IMR-90 (cell line): Measurements from ENCODE around the gene OTOGL. TPM values are rescaled to one million over a fixed set of nuclear protein-coding genes. Genes with fewer than 3 reads are reported as not detected.

ENCODE experiments used
- ATAC-seq: fragments of 200-7000 bp; cut with Tn5 transposase; 2 replicates; pipeline ENCODE4 v1.9.1; 2020; ENCODE audit warnings: low read depth, mild to moderate bottlenecking, moderate library complexity
- BruUV-seq: library from RNA; stranded (reverse); fragments of 400-500 nt; replicated peaks from 2 replicates; lab custom pipeline; 2021; lab: Mats Ljungman, UMichigan
- CTCF ChIA-PET: fragments of 300-600 bp; formaldehyde crosslinking; extraction: SDS; loops from one replicate; lab custom pipeline; 2021; ENCODE audit warnings: antibody characterized with exemption; lab: Yijun Ruan, JAX
- POLR2A ChIA-PET: fragments of 300-600 bp; sonication (Branson Sonifier 250); formaldehyde crosslinking; loops from one replicate; lab custom pipeline; 2022; ENCODE audit warnings: antibody characterized with exemption; ENCODE audit not compliant: unreplicated experiment; lab: Charles Lee
- DNase-seq: peaks from one replicate; pipeline ENCODE4 v3.0.0; 2013
- H2AFZ ChIP-seq: replicated peaks from 2 replicates; pipeline ENCODE3; 2013; ENCODE audit warnings: low read length, mild to moderate bottlenecking; ENCODE audit not compliant: poor library complexity
- H2AK5ac ChIP-seq: 2 replicates; pipeline ENCODE4 v1.6.1; 2013; ENCODE audit warnings: low read depth, low read length, inconsistent platforms
- H2AK9ac ChIP-seq: replicated peaks from 2 replicates; pipeline ENCODE3; 2013; ENCODE audit warnings: mild to moderate bottlenecking, low read depth, low read length, moderate library complexity; ENCODE audit not compliant: poor library complexity
- H2BK120ac ChIP-seq: 2 replicates; pipeline ENCODE4 v1.6.1; 2013; ENCODE audit warnings: low read depth, low read length, inconsistent platforms
- H2BK15ac ChIP-seq: 3 replicates; pipeline ENCODE4 v1.6.1; 2013; ENCODE audit warnings: low read depth, low read length, inconsistent platforms
- H2BK20ac ChIP-seq: 2 replicates; pipeline ENCODE4 v1.6.1; 2013; ENCODE audit warnings: low read depth, mild to moderate bottlenecking, inconsistent platforms, low read length, moderate library complexity
- H2BK5ac ChIP-seq: 2 replicates; pipeline ENCODE4 v1.6.1; 2013; ENCODE audit warnings: mild to moderate bottlenecking, low read depth, low read length, inconsistent platforms; ENCODE audit not compliant: poor library complexity, severe bottlenecking
- H3K14ac ChIP-seq: replicated peaks from 2 replicates; pipeline ENCODE4 v1.6.1; 2013; ENCODE audit warnings: low read depth, low read length, inconsistent platforms
- H3K18ac ChIP-seq: 2 replicates; pipeline ENCODE4 v1.6.1; 2013; ENCODE audit warnings: low read depth, low read length, control low read depth
- H3K23ac ChIP-seq: 2 replicates; pipeline ENCODE4 v1.6.1; 2013; ENCODE audit warnings: low read depth, low read length, inconsistent platforms
- H3K27ac ChIP-seq: 2 replicates; pipeline ENCODE4 v1.5.1; 2013; ENCODE audit warnings: mild to moderate bottlenecking, control low read depth, low read length; ENCODE audit not compliant: insufficient read depth
- H3K27me3 ChIP-seq: 2 replicates; pipeline ENCODE4 v1.6.1; 2013; ENCODE audit warnings: low read length; ENCODE audit not compliant: control insufficient read depth, insufficient read depth
- H3K36me3 ChIP-seq: 2 replicates; pipeline ENCODE4 v1.6.1; 2013; ENCODE audit warnings: low read length, mixed read lengths; ENCODE audit not compliant: control insufficient read depth, insufficient read depth
- H3K4ac ChIP-seq: 2 replicates; pipeline ENCODE4 v1.6.1; 2013; ENCODE audit warnings: low read depth, low read length, inconsistent platforms
- H3K4me1 ChIP-seq: 2 replicates; pipeline ENCODE4 v1.6.1; 2013; ENCODE audit warnings: low read length, mixed read lengths; ENCODE audit not compliant: control insufficient read depth, insufficient read depth
- H3K4me2 ChIP-seq: 2 replicates; pipeline ENCODE4 v1.6.1; 2013; ENCODE audit warnings: low read depth, mild to moderate bottlenecking, control low read depth, low read length, moderate library complexity
- H3K4me3 ChIP-seq: 2 replicates; pipeline ENCODE4 v1.5.1; 2013; ENCODE audit warnings: low read depth, mild to moderate bottlenecking, control low read depth, low read length, moderate library complexity; ENCODE audit not compliant: insufficient read depth
- H3K56ac ChIP-seq: 2 replicates; pipeline ENCODE4 v1.6.1; 2013; ENCODE audit warnings: low read length, inconsistent platforms; ENCODE audit not compliant: insufficient read depth; ENCODE audit errors: extremely low read depth
- H3K79me1 ChIP-seq, 2 experiments: 2 replicates each; pipeline ENCODE4 v1.6.1; 2013; ENCODE audit warnings: low read length in 2 of 2, inconsistent platforms in 1 of 2, low read depth in 1 of 2
- H3K9ac ChIP-seq: 2 replicates; pipeline ENCODE4 v1.6.1; 2013; ENCODE audit warnings: low read depth, low read length, control low read depth
- H3K9me1 ChIP-seq: 2 replicates; pipeline ENCODE4 v1.6.1; 2013; ENCODE audit warnings: low read length, inconsistent platforms; ENCODE audit not compliant: insufficient read depth
- H3K9me3 ChIP-seq: 2 replicates; pipeline ENCODE4 v1.6.1; 2013; ENCODE audit warnings: low read length; ENCODE audit not compliant: control insufficient read depth, insufficient read depth
- H4K20me1 ChIP-seq: 2 replicates; pipeline ENCODE4 v1.6.1; 2013; ENCODE audit warnings: low read length, inconsistent platforms; ENCODE audit not compliant: insufficient read depth
- H4K5ac ChIP-seq: 2 replicates; pipeline ENCODE4 v1.6.1; 2013; ENCODE audit warnings: mild to moderate bottlenecking, low read depth, low read length, control low read depth
- H4K8ac ChIP-seq, 2 experiments: 2 replicates each; pipeline ENCODE4 v1.6.1; 2013; ENCODE audit warnings: low read depth in 2 of 2, low read length in 2 of 2, control low read depth in 1 of 2, inconsistent platforms in 1 of 2
- H4K91ac ChIP-seq: 2 replicates; pipeline ENCODE4 v1.6.1; 2013; ENCODE audit warnings: low read depth, low read length, inconsistent platforms; ENCODE audit not compliant: insufficient read depth
- BHLHE40 ChIP-seq: fragments of 150-350 bp; IDR thresholded peaks from 2 replicates; pipeline ENCODE4 v1.6.1; 2016; ENCODE audit warnings: mild to moderate bottlenecking, low read depth, low read length
- CEBPB ChIP-seq: IDR thresholded peaks from 2 replicates; pipeline ENCODE4 v1.6.1; 2012; ENCODE audit warnings: low read depth, low read length, improper control_type of control experiment
- CHD1 ChIP-seq: IDR thresholded peaks from 2 replicates; pipeline ENCODE4 v1.6.1; 2012; ENCODE audit warnings: low read depth, low read length, improper control_type of control experiment
- FOS ChIP-seq: fragments of 150-350 bp; IDR thresholded peaks from 2 replicates; pipeline ENCODE4 v1.6.1; 2016; ENCODE audit warnings: low read depth, low read length
- MAZ ChIP-seq: IDR thresholded peaks from 2 replicates; pipeline ENCODE4 v1.6.1; 2012; ENCODE audit warnings: low read depth, mild to moderate bottlenecking, low read length, improper control_type of control experiment, moderate library complexity, borderline replicate concordance
- MXI1 ChIP-seq: IDR thresholded peaks from 2 replicates; pipeline ENCODE4 v1.6.1; 2012; ENCODE audit warnings: low read depth, mild to moderate bottlenecking, low read length, moderate library complexity, borderline replicate concordance
- NFE2L2 ChIP-seq: fragments of 150-350 bp; IDR thresholded peaks from 2 replicates; pipeline ENCODE4 v1.6.1; 2016; ENCODE audit warnings: low read depth, mild to moderate bottlenecking, low read length
- POLR2A ChIP-seq: IDR thresholded peaks from 2 replicates; pipeline ENCODE4 v1.6.1; 2012; ENCODE audit warnings: mild to moderate bottlenecking, low read depth, low read length
- RAD21 ChIP-seq: IDR thresholded peaks from 2 replicates; pipeline ENCODE4 v1.6.1; 2012; ENCODE audit warnings: low read length, improper control_type of control experiment
- RCOR1 ChIP-seq: IDR thresholded peaks from 2 replicates; pipeline ENCODE4 v1.6.1; 2012; ENCODE audit warnings: mild to moderate bottlenecking, low read length, improper control_type of control experiment; ENCODE audit not compliant: insufficient replicate concordance
- RFX5 ChIP-seq: IDR thresholded peaks from 2 replicates; pipeline ENCODE4 v1.8.0; 2012; ENCODE audit warnings: low read depth, mild to moderate bottlenecking, low read length, moderate library complexity
- WGBS, 2 experiments: methylation state at CpG; one replicate each; pipeline versions ENCODE4 v1.1.5 to v1.1.7; 2013; ENCODE audit warnings: missing lambda C conversion rate in 2 of 2; ENCODE audit not compliant: insufficient read length in 1 of 2; ENCODE audit errors: extremely low coverage in 2 of 2; 5-methylcytosine and 5-hydroxymethylcytosine counted together
- dilution Hi-C: fragments of 300-500 bp; cut with HindIII; formaldehyde crosslinking; loops from one replicate; pipeline ENCODE4 v1.14.3; 2018; ENCODE audit warnings: low sequenced_read_pairs; ENCODE audit not compliant: unreplicated experiment
- in situ Hi-C: fragments of 300-500 bp; cut with MboI; formaldehyde crosslinking; loops from 3 replicates; pipeline ENCODE4 v1.14.3; 2019; ENCODE audit warnings: low sequenced_read_pairs, inconsistent platforms, mixed read lengths
- intact Hi-C: fragments of 100-400 bp; cut with micrococcal nuclease; formaldehyde crosslinking; loops from 2 replicates; pipeline ENCODE4 v1.10.0; 2022
- polyA plus RNA-seq, 3 experiments: library from polyadenylated mRNA; depleted of rRNA; stranded (reverse); fragments of >200 nt; gene quantifications; 2 replicates each; pipeline ENCODE4 v1.2.3, GENCODE V29; 2012; ENCODE audit warnings: low replicate concordance in 1 of 3
- total RNA-seq: library from RNA; depleted of rRNA; stranded (reverse); fragments of >200 nt; gene quantifications from 2 replicates; pipeline ENCODE4 v1.2.3, GENCODE V29; 2012
- TF ChIP-seq, protein P1 (sequence below): fragments of 150-350 bp; IDR thresholded peaks from 2 replicates; pipeline ENCODE4 v1.6.1; 2016; ENCODE audit warnings: low read depth, mild to moderate bottlenecking, low read length, moderate library complexity, borderline replicate concordance

Gene OTOGL
- total and polyA plus RNA-seq, 2 of the 4 experiments (the other 2 are of a cell fraction) = 0.10 to 0.18 TPM

DNA sequence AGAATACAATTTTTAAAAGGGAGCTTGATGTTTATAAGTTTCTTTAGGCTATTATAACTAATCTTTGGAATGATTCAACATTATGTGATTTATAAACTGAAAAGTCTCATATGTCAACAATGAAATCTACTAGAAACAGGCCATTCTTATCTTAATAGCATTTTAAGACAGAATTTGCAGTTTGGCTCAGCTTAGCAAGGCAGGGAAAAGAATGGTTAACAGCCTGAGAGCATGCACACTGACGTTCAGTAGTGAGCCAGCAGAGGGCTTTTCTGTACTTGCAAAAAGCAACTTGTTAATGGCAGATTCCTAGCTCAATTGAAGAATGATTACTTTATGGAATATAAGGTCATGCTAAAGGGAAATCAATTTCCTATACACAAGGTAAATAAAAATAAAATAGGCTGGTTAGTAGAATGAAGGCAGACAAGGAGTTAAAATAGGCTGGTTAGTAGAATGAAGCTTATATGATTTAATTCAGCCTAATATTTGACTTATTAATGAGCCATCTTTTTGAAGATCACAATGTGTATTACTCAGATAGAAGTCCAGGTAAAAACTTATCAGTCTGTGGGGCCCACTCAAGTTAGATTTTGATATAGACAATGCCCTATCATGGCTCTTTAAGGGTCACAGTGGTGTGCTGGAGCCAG is 95.9 kb downstream of the OTOGL start (continued):
- TF ChIP-seq, protein P1, sequence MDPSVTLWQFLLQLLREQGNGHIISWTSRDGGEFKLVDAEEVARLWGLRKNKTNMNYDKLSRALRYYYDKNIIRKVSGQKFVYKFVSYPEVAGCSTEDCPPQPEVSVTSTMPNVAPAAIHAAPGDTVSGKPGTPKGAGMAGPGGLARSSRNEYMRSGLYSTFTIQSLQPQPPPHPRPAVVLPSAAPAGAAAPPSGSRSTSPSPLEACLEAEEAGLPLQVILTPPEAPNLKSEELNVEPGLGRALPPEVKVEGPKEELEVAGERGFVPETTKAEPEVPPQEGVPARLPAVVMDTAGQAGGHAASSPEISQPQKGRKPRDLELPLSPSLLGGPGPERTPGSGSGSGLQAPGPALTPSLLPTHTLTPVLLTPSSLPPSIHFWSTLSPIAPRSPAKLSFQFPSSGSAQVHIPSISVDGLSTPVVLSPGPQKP = no peak

DNA sequence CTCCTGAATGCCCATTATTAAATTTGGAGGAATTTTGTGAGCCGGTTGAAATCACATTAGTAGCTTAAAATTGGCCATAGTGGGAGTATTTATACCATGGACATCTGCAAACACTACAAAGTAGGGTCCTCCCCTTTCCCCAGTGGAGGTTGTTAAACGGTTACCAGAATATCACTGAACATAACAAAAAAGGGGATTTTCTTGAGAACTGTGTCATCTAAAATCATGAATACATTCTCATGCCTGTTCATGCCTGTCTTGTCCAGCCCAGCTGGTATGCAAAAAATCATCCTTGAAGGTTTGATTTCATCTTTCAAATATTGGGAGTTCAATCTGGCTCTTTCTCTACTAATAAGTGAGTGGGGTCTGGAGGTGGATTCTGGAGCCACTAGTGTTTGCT is 96.4 kb downstream of the OTOGL start:
- no peak overlapping the region for H4K91ac ChIP-seq
- H3K14ac ChIP-seq = no peak overlapping the region
- no peak for DNase-seq
- no peak overlapping the region for H2BK15ac ChIP-seq
- no peak overlapping the region for H3K27ac ChIP-seq
- H2AK5ac ChIP-seq = no peak overlapping the region
- no peak overlapping the region; the same call in 1 of the 2 replicates for H2BK120ac ChIP-seq
- intact Hi-C loops (loop anchor here (1.0 to 5.0 kb wide), 5 partner anchors 74 to 1062 kb away; no protein-coding TSS in a partner anchor), in situ Hi-C loops (loop anchor here (10.0 kb wide), 1 partner anchor 749 kb away; no protein-coding TSS in a partner anchor), dilution Hi-C loops (no loop called here)
- H3K27me3 ChIP-seq = no peaks in the 10 kb centered on the region
- no peak overlapping the region for H3K56ac ChIP-seq
- no peak overlapping the region for H3K23ac ChIP-seq
- H3K4me1 ChIP-seq = peaks cover 3% of the 10 kb centered on the region; the same call in 1 of the 2 replicates
- H2AK9ac ChIP-seq = no peak overlapping the region
- POLR2A ChIA-PET = no interaction called here
- no peaks in the 10 kb centered on the region for H4K20me1 ChIP-seq
- BruUV-seq = no TSS peak
- H4K8ac ChIP-seq = no peak overlapping the region
- WGBS, 2 experiments = no CpG with 5 or more reads among the region's 2 CpGs
- ATAC-seq = no peak
- no peak overlapping the region for H3K18ac ChIP-seq
- no peak overlapping the region for H2AFZ ChIP-seq
- no peak overlapping the region for H3K4me3 ChIP-seq
- no peak overlapping the region for H3K4ac ChIP-seq
- no peaks in the 10 kb centered on the region for H3K9me1 ChIP-seq
- H2BK20ac ChIP-seq = no peak overlapping the region
- no peak overlapping the region for H3K9ac ChIP-seq
- no peak overlapping the region for H3K4me2 ChIP-seq
- no peaks in the 10 kb centered on the region for H3K36me3 ChIP-seq
- H3K9me3 ChIP-seq = no peaks in the 10 kb centered on the region
- no peak overlapping the region for H4K5ac ChIP-seq
- CTCF ChIA-PET = interaction anchor here (1.0 to 1.7 kb wide), 10 partner anchors 9 to 1062 kb away, joined by 3 to 46 read pairs (median 6); no protein-coding TSS in a partner anchor
- no peaks in the 10 kb centered on the region for H3K79me1 ChIP-seq
- H2BK5ac ChIP-seq = no peak overlapping the region
- TF ChIP-seq FOS = no peak
- no peak for TF ChIP-seq CEBPB
- no peak for TF ChIP-seq RAD21
- TF ChIP-seq, protein P1 = no peak
- no peak for TF ChIP-seq RCOR1
- no peak for TF ChIP-seq CHD1
- TF ChIP-seq RFX5 = no peak
- no peak for TF ChIP-seq NFE2L2
- no peak for TF ChIP-seq MAZ
- no peak for TF ChIP-seq MXI1
- TF ChIP-seq BHLHE40 = no peak
- TF ChIP-seq POLR2A = no peak
